SK-N-SH (cell line): Measurements from ENCODE around the gene AP2A1.

Source experiments
- CTCF ChIP-seq: fragments of 200-600 bp; sonication (generic); IDR thresholded peaks from 2 replicates; pipeline ENCODE4 v1.6.1; 2017; ENCODE audit warnings: antibody characterized with exemption, mild to moderate bottlenecking, moderate library complexity
- EP300 ChIP-seq, 2 experiments: IDR thresholded peaks; 2 replicates each; pipeline versions ENCODE4 v1.4.0 to v1.6.1; 2012; ENCODE audit warnings: borderline replicate concordance in 1 of 2, low read depth in 1 of 2, low read length in 1 of 2
- FOSL2 ChIP-seq: IDR thresholded peaks from 2 replicates; pipeline ENCODE4 v1.4.0; 2012; ENCODE audit warnings: low read depth, mild to moderate bottlenecking, moderate library complexity, borderline replicate concordance
- FOXM1 ChIP-seq: IDR thresholded peaks from 2 replicates; pipeline ENCODE4 v1.4.0; 2012; ENCODE audit warnings: low read depth, mild to moderate bottlenecking
- MEF2A ChIP-seq: IDR thresholded peaks from 2 replicates; pipeline ENCODE4 v1.4.0; 2012; ENCODE audit warnings: low read depth, borderline replicate concordance

- TF ChIP-seq FOSL2: no peak
- no peak for TF ChIP-seq FOXM1
- no peak for TF ChIP-seq CTCF
- TF ChIP-seq MEF2A: no peak
- no peak for TF ChIP-seq EP300 (IDR thresholded peaks at IDR 0.05; ENCODE audit: borderline replicate concordance in 1 of 2, low read depth in 1 of 2, low read length in 1 of 2)
These were observed 4.9 kb downstream of the AP2A1 start for GRCh38 chr19:49771674-49772139.
